Hematopoietic multipotent progenitor cell treated with erythropoietin and hydrocortisone succinate and interleukin-3 and kit ligand, for 8 days (in vitro differentiated cells): Measurements from ENCODE around the gene PDCL2.
"Not testable (repeated sequence)": the region's sequence is repeated elsewhere in the genome, so short reads cannot be mapped to it uniquely, and the experiment has no call there.

Experiments
- DNase-seq: peaks from one replicate; pipeline ENCODE4 v3.0.0-alpha.2; 2015

PDCL2 gene, protein sequence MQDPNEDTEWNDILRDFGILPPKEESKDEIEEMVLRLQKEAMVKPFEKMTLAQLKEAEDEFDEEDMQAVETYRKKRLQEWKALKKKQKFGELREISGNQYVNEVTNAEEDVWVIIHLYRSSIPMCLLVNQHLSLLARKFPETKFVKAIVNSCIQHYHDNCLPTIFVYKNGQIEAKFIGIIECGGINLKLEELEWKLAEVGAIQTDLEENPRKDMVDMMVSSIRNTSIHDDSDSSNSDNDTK

GRCh38 chr4:55592014-55592413 is at the start of gene PDCL2:
Gene PDCL2 (minus strand): TSS chr4:55592245. CDS start chr4:55592109, 136 bp downstream.
- DNase-seq = no peak

DNA sequence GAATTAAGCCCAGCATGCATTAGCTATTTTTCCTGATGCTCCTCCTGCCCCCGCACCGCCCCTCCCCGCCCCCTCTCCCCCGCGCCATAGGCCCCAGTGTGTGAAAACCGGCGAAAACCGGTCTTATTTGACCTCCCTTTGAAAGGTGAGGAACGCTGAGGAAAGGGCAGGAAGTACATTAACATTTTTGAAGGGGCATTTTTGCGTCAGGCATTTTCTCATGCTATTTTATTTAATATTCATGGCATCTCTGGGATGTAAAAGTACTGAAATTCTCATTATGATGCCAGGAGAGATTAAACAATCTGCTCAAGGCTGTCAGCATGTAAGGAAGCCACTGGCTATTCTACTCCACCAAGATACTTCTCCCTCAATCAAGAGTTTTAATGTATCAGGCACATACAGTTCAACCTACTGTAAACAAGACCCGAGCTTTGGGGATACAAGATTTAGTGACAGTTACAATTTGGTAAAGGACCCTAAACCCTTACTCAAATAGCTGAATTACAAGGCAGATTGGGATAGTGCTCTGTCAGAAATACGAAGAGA is 45.3 kb upstream of the PDCL2 start:
- no peak for DNase-seq

DNA sequence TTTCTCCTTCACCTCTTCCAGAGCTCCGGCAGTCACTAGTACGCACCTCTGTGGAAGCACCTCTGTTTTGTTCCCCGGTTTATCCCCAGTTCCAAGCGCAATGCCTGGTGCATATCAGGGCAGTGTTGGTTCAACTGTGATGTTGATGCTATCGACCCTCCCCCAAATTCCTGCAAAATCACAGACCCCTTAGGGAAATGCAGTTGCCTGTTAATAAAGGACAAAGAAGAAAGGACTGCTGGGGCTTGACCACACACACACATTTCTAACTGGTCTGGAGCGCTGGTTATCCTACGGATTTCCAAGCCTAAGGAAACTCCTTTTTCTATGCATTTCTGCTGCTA is 44.6 kb upstream of the PDCL2 start:
- no peak for DNase-seq

DNA sequence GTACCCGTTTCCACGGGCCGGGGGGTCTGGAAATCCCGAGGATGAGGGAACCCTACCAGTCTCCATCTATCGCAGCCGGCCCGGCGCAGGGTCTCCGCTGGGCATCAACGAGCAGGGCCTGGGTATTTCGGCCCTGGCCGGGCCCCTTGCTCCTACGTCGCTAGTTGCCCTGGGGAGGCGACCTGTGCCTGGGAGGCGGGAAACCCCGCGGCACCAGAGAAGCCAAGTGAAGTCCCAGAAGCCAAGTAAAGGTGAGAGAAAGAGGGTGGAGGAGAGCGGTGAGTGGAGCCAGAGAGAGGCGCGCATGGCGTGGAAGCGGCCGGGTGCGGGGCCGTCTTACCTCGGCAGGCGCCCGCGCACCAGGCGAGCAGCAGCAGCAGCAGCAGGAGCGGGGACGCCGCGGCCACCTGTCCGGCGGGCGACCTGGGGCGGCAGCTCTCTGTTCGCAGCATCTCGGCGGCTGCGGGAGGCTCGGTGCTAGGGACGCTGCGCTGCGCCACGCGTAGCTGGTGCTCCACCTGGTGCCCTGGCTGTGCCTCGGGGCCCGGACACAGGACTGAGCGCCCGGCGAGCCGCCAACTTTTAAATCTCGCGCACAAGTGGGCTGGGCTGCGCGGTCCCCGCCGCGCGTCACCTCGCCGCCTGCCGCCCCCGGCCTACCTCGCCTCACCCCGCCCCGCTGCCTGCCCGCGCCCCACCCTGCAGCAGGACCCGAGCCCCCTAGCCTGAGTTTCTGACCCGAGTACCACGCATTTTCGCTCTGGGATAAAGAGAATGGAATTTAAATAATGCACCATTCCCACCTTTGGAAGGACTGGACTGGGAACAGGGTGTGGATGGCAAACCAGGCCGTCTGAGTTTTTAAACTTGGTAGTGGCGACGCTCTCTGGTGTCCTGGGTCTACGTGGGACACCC is 44.0 kb upstream of the PDCL2 start, which contains the start of gene NMU:
Gene NMU (minus strand): TSS at position 558 of the 915 bp plus-strand sequence. CDS start 106 bp downstream, at position 452.
- peak; percentile 30 for DNase-seq

DNA sequence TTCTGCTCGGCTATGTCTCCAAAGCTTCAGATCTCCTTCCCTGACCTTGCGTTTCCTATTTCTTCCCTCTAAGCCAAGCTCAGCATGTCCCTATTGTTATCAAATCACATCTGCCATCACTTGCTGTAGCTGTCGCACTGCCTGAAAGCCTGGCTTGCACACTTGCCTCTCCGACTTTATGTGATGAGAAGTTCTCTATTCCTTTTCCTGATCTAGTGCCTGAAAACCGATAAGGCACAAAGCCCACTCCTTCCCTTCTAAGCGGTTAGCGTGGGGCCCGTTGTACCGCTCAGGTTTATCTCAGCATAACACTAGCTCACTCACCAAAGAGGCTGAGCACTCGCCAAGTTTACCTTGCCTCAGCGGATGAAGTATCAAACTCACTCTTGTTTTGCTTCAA is 43.2 kb upstream of the PDCL2 start:
- peak; percentile 38 for DNase-seq

- no peak for DNase-seq
Observed at GRCh38 chr4:55634417-55635128, 42.5 kb upstream of the PDCL2 start.

DNA sequence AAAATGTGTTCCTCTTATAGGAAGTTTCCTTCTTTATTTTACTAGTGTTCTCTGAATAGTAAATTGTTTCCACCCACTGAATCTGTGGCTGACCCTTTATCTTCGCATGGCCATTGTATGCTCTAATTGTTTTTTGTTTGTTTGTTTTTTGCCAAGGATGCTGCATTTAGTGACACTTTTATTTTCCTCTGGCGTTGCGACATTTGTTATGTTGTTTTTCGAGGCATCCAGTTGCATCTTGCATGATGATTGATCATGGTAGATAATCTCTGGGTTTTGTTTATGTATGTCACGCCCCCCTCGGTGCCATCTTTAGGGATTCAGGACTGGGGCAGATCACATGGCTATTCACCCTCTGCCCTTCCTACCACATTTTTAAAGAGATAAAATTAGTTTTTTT is 41.9 kb upstream of the PDCL2 start:
- DNase-seq = no peak

DNA sequence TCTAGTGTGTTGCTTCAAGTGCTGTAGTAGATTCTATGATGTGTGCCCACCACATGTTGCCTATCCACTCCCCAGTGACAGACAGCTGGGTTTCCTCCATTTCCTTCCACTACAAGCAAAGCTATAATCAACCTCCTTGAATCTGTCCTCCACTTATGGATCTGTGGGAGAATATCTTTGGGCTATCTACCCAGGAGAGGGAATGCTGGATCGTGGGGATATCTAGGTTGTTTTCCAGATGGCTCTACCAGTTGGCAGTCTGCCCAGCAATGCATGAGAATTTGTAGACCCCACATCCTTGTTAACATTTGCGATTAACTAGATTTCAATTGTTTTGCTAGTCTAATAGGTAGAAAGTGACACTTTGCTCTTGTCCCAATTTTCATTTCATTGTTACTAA is 33.8 kb upstream of the PDCL2 start:
- no peak for DNase-seq

DNA sequence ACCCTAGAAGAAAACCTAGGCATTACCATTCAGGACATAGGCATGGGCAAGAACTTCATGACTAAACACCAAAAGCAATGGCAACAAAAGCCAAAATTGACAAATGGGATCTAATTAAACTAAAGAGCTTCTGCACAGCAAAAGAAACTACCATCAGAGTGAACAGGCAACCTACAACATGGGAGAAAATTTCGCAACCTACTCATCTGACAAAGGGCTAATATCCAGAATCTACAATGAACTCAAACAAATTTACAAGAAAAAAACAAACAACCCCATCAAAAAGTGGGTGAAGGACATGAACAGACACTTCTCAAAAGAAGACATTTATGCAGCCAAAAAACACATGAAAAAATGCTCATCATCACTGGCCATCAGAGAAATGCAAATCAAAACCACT is 32.0 kb upstream of the PDCL2 start:
- not testable (repeated sequence) for DNase-seq

DNA sequence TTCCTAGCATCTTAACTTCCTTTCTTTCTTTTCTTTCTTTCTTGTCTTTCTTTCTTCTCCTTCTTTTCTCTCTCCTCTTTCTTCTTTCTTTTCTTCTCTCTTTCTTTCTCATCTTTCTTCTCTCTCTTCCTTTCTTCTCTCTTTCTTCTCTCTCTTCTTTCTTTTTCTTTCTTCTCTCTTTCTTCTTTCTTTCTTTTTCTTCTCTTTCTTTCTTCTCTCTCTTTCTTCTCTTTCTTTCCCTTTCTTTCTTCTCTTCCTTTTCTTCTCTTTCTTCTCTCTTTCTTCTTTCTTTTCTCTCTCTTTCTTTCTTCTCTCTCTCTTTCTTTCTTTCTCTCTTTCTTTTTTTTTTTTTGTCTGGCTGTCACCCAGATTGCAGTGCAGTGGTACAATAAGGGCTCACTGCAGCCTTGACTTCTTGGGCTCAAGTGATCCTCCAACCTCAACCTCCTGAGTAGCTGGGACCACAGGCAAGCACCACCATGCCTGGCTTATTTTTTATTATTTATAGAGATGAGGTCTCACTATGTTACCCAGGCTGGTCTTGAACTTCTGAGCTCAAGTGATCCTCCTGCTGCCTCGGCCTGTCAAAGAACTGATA is 26.6 kb upstream of the PDCL2 start:
- DNase-seq = no peak

DNA sequence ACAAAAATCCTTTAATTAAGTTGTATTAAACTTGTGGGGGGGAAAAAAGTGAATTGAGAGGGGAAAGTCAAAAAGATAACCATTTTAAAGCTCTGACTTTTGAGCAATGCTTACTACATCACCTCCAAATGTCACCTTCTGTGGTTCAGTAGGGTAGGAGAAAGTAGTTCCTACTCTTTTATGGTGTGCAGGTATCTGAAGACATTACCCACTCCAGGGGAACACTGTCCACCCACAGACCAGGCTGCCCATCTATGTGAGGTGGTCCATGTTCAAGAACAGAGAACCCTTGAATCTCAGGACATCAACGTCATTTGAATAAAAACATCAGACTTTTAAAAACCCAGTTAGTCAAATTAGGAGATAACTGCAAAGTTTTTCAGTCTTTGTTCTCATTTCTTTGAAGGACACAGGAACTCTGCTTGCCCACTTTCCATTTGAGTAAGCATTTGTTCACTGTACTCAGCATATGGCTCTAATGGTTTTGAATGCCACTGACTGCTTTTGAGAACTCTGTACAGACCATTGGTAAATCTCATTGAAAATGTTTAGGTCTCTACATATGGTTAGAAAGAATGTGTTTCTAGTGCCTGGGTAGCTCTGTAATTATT is 25.6 kb upstream of the PDCL2 start:
- no peak for DNase-seq

DNA sequence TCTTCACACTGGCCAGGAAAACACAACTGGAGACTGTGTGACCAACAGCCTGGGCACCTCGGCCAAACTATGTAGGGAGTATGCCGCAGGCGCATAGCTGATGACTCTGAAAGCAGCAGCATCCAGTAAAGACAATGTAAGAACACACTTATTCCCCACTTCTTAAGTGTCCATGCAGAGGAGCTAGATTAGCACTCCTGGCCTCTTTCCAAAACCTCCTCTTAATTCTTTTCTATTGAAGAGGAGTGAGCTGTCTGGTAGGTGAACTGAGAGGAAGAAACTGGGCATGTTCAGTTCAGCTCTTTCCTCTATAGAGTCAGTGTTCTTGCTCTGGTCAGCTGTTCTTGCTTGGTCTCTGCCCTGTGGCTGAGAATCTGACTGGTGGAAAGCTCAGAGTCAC is 23.0 kb upstream of the PDCL2 start:
- DNase-seq = peak; percentile 31

- no peak for DNase-seq
Observed at GRCh38 chr4:55613621-55614020, 21.6 kb upstream of the PDCL2 start.

DNA sequence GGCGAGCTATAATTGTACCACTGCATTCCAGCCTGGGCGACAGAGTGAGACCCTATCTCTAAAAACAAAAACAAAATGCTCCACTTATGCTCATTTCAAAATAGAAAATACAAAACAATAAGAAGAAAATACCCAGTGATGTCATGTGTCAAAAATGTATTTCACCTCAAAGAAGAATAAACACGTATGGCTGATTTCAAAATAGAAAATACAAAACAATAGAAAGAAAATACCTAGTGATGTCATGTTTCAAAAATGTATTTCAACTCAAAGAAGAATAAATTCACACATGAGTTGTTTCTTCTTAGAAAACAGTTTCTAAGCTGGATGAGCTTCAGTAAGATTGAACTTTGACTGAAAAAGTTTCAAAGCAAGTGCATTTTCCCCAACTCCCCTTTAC is 20.3 kb upstream of the PDCL2 start:
- no peak for DNase-seq

GRCh38 chr4:55611358-55612059 is 19.5 kb upstream of the PDCL2 start:
- no peak for DNase-seq

- no peak for DNase-seq
Observed at GRCh38 chr4:55610381-55610780, 18.3 kb upstream of the PDCL2 start.

GRCh38 chr4:55609393-55609866 is 17.4 kb upstream of the PDCL2 start:
- peak; percentile 50 for DNase-seq

GRCh38 chr4:55608591-55608990 is 16.5 kb upstream of the PDCL2 start:
- DNase-seq = no peak

GRCh38 chr4:55604996-55605395 is 13.0 kb upstream of the PDCL2 start:
- no peak for DNase-seq

DNA sequence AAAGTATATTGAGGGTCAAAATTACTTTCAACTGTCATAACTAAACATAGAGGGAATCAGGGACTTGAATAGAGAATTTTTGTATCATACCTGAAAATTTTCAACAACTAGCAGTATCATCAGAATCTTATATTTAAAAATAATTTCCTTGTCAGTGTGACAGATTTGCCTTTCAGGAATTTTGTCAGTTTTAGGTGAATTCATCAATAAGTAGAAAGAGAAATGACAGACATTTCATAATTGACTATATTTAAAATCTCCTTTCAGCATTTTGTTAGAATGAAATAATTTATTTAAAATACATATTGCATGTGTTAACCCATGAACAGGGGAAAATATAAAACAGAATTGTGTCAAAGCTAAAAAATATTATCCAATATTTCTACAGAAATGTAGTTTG is 8.6 kb upstream of the PDCL2 start:
- no peak for DNase-seq

- DNase-seq = no peak
Observed at GRCh38 chr4:55598641-55599040, 6.6 kb upstream of the PDCL2 start.

DNA sequence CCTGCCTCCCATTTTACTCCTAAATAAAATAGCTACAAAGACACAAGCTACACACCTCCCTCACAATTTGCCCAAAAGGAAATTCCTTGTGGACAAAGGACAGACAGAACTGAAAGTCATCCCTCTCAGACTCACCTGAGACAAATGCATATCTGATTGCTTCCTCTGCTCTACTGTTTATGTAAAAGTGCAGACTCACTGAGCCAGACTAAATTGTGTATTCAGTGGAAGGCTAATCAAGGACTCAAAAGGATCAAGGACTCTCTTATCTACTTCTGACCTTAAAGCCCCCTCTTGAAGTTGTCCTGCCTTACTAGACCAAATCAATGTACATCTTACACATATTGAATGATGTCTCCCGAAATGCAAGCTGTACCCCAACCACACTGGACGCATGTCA is 3.9 kb downstream of the PDCL2 start:
- no peak for DNase-seq
